Measurements from ENCODE around the gene ANKS1B.

ANKS1B gene

DNA sequence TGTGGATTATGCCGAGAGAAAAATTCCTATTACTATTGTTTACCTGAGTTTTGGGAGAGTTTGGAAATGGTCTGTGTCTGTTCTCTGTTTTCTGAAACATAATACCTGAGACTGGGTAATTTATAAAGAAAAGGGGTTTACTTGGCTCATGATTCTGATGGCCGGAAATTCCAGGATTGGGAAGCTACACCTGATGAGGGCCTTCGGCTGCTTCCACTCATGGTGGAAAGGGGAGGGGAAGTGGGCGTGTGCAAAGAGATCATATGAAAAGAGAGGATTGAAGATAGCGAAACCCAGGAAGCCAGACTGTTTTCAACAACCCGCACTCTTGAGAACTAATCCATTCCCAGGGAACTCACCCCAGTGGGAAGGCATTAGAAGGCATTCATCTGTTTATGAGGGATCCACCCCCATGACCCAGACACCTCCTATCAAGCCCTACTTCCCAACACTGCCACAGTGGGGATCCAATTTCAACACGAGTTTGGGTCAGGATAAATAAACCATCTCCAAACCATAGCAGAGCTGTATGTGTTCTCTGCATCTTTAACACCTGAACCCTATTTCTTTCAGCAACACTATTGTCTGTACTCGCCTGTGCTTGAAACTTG is 1288.6 kb downstream of the ANKS1B start:
- FAIRE-seq, result no peak

DNA sequence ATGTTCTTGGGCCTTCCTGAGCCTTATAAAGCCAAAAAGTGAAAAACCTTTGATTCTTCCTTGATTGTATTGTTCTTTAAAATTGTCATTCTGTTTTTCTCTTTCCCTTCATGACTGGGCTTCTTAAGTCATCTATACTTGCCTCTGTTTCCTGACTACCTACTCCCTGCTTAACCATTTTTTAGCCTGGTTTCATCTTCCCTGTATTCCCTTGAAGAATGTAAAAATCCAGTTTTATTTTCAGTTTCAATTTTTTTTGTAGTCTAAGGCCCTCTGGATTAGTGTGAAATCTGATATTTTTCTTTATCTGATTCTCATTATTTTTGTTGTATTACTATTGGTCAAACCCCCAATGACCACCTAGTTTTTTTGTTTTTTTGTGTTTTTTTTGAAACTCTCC is 1293.4 kb downstream of the ANKS1B start:
- no peak for FAIRE-seq

GRCh38 chr12:98686603-98687002 is 1298.1 kb downstream of the ANKS1B start:
- FAIRE-seq, result no peak
